GM19023 (cell line): Measurements from ENCODE around the gene LILRA5.
"Not testable (repeated sequence)": the region's sequence is repeated elsewhere in the genome, so short reads cannot be mapped to it uniquely, and the experiment has no call there.

Experiments used
- ATAC-seq: cut with Tn5 transposase; IDR thresholded peaks from one replicate; pipeline ENCODE4 v1.9.1; 2021; ENCODE audit warnings: mild to moderate bottlenecking, moderate library complexity; ENCODE audit not compliant: unreplicated experiment

The LILRA5 gene

GRCh38 chr19:54312436-54313377, at the start of gene LILRA5:
TSS of gene LILRA5 (minus strand) at chr19:54313166. CDS start at chr19:54313019, 147 bp downstream.
- no peak for ATAC-seq

- ATAC-seq: not testable (repeated sequence)
Observed at GRCh38 chr19:54361680-54362422, 48.9 kb upstream of the LILRA5 start.

- ATAC-seq: not testable (repeated sequence)
Observed at GRCh38 chr19:54359149-54359820, 46.3 kb upstream of the LILRA5 start.

GRCh38 chr19:54357381-54357780, 44.4 kb upstream of the LILRA5 start:
- no peak for ATAC-seq

GRCh38 chr19:54356444-54357056, 43.6 kb upstream of the LILRA5 start:
- no peak for ATAC-seq

- ATAC-seq: no peak
Observed at GRCh38 chr19:54355675-54356074, 42.7 kb upstream of the LILRA5 start.

- no peak for ATAC-seq
Observed at GRCh38 chr19:54354761-54355160, 41.8 kb upstream of the LILRA5 start.

GRCh38 chr19:54352546-54352945, 39.6 kb upstream of the LILRA5 start:
- ATAC-seq: no peak

- no peak for ATAC-seq
Observed at GRCh38 chr19:54352041-54352440, 39.1 kb upstream of the LILRA5 start.

GRCh38 chr19:54351474-54351873, 38.5 kb upstream of the LILRA5 start:
- no peak for ATAC-seq

- ATAC-seq: no peak
Observed at GRCh38 chr19:54345938-54346386, 33.0 kb upstream of the LILRA5 start.

GRCh38 chr19:54343868-54344267, 30.9 kb upstream of the LILRA5 start:
- ATAC-seq: no peak

- no peak for ATAC-seq
Observed at GRCh38 chr19:54341295-54341694, 28.3 kb upstream of the LILRA5 start.

- ATAC-seq: no peak
Observed at GRCh38 chr19:54339646-54340358, 26.8 kb upstream of the LILRA5 start.

- no peak for ATAC-seq
Observed at GRCh38 chr19:54338521-54338920, 25.6 kb upstream of the LILRA5 start.

GRCh38 chr19:54337858-54338230, 24.9 kb upstream of the LILRA5 start:
- no peak for ATAC-seq

GRCh38 chr19:54336893-54337857, 24.2 kb upstream of the LILRA5 start:
- no peak for ATAC-seq

GRCh38 chr19:54335979-54336892, 23.3 kb upstream of the LILRA5 start:
- no peak for ATAC-seq
